ENCODE results near the gene LMAN2L. TPM values are rescaled to one million over a fixed set of nuclear protein-coding genes. Genes with fewer than 3 reads are reported as not detected.

LMAN2L gene
- polyA plus RNA-seq, 1 of the 3 experiments (the other 2 are of a cell fraction) = 17.7 TPM

- H4K20me1 ChIP-seq (ENCODE audit: insufficient read depth) = no peaks in the 10 kb centered on the region
- no peak for TF ChIP-seq TAF1 (IDR thresholded peaks at IDR 0.05; ENCODE audit: borderline replicate concordance, low read depth, low read length)
- no peak for TF ChIP-seq USF2 (IDR thresholded peaks at IDR 0.05; ENCODE audit: borderline replicate concordance, low read depth, low read length)
- TF ChIP-seq MEF2A (IDR thresholded peaks at IDR 0.05; ENCODE audit: borderline replicate concordance, low read depth) = no peak
- TF ChIP-seq REST (IDR thresholded peaks at IDR 0.05; ENCODE audit: low read depth, low read length) = no peak
- no peak for TF ChIP-seq EZH2phosphoT487 (IDR thresholded peaks at IDR 0.05; ENCODE audit: borderline replicate concordance, low read depth)
- TF ChIP-seq FOXJ3 (CRISPR knock-in tag; IDR thresholded peaks at IDR 0.05) = no peak
- no peak for TF ChIP-seq USF1 (IDR thresholded peaks at IDR 0.05; ENCODE audit: borderline replicate concordance, low read depth)
- no peak for TF ChIP-seq NRF1 (IDR thresholded peaks at IDR 0.05; ENCODE audit: low read depth, low read length)
- TF ChIP-seq SIN3A (IDR thresholded peaks at IDR 0.05; ENCODE audit: borderline replicate concordance, low read depth, low read length) = no peak
- TF ChIP-seq RCOR1 (IDR thresholded peaks at IDR 0.05; ENCODE audit: low read length) = no peak
- TF ChIP-seq SMC3 (IDR thresholded peaks at IDR 0.05; ENCODE audit: low read depth, low read length) = no peak
- TF ChIP-seq YY1 (IDR thresholded peaks at IDR 0.05; ENCODE audit: low read depth) = no peak
- TF ChIP-seq POLR2AphosphoS5 (IDR thresholded peaks at IDR 0.05; ENCODE audit: low read depth, low read length) = no peak
- TF ChIP-seq GABPA (IDR thresholded peaks at IDR 0.05; ENCODE audit: low read depth) = no peak
- no peak for TF ChIP-seq ELF1 (IDR thresholded peaks at IDR 0.05)
Observed at GRCh38 chr2:96663829-96664228, 76.0 kb downstream of the LMAN2L start.

More at GRCh38 chr2:96663829-96664228, 76.0 kb downstream of the LMAN2L start:
- no peak overlapping the region for H3K9ac ChIP-seq
- H3K4me3 ChIP-seq (ENCODE audit: low read depth in 2 of 2, low read length in 1 of 2) = no peak overlapping the region
- H3K9me2 ChIP-seq = no peaks in the 10 kb centered on the region
- peaks cover 7% of the 10 kb centered on the region for H3F3A ChIP-seq (replicated peaks; ENCODE audit: insufficient read depth)
- no peaks in the 10 kb centered on the region for H3K27me3 ChIP-seq (ENCODE audit: insufficient read depth)
- WGBS (ENCODE audit: low lambda C conversion rate) = 58% methylated on average over 7 of the region's 7 CpGs
- H3K36me3 ChIP-seq (replicated peaks in 1 of 2; ENCODE audit: control insufficient read depth in 1 of 2, insufficient read depth in 2 of 2, low read length in 1 of 2) = no peaks in the 10 kb centered on the region
- no peaks in the 10 kb centered on the region for H3K9me3 ChIP-seq
- H3K4me1 ChIP-seq (ENCODE audit: control insufficient read depth in 1 of 2, insufficient read depth in 2 of 2, low read depth in 1 of 2, low read length in 1 of 2) = peaks cover 0 to 14% of the 10 kb centered on the region in 2 experiments; a peak in 2 of 4 replicates
- POLR2A ChIA-PET = no interaction called here
- no peak overlapping the region for H3K27ac ChIP-seq (ENCODE audit: low read depth in 2 of 2, low read length in 1 of 2)
- no peak for DNase-seq
- H3K79me2 ChIP-seq (ENCODE audit: insufficient read depth) = no peaks in the 10 kb centered on the region
- CTCF ChIA-PET = no interaction called here
- no peak overlapping the region for H2AFZ ChIP-seq (ENCODE audit: low read depth)
- no peak overlapping the region for H3K4me2 ChIP-seq
